Caco-2 (cell line): ENCODE data around the gene NHP2. TPM values are rescaled to one million over a fixed set of nuclear protein-coding genes. Genes with fewer than 3 reads are reported as not detected.

Experiments used
- BruUV-seq: library from RNA; stranded (reverse); fragments of 400-500 nt; replicated peaks from 2 replicates; lab custom pipeline; 2021; lab: Mats Ljungman, UMichigan
- CTCF ChIA-PET: fragments of 300-600 bp; sonication (Branson Sonifier 250); formaldehyde crosslinking; loops from one replicate; lab custom pipeline; 2022; ENCODE audit warnings: antibody characterized with exemption; lab: Charles Lee
- POLR2A ChIA-PET: fragments of 300-600 bp; sonication (Branson Sonifier 250); formaldehyde crosslinking; loops from one replicate; lab custom pipeline; 2022; ENCODE audit warnings: antibody characterized with exemption; lab: Charles Lee
- DNase-seq, 2 experiments: peaks; one replicate each; pipeline versions ENCODE4 v3.0.0 to v3.0.0-alpha.2; 2020 to 2022
- H3K27me3 ChIP-seq: replicated peaks from 2 replicates; pipeline ENCODE4 v1.6.0; 2011; ENCODE audit warnings: low read length; ENCODE audit not compliant: control insufficient read depth, insufficient read depth
- H3K36me3 ChIP-seq: 2 replicates; pipeline ENCODE4 v1.5.1; 2011; ENCODE audit warnings: low read length; ENCODE audit not compliant: control insufficient read depth, insufficient read depth
- H3K4me1 ChIP-seq: fragments of 250-450 bp; sonication (Bioruptor Pico); 2 replicates; pipeline ENCODE4 v1.5.1; 2020; ENCODE audit warnings: mild to moderate bottlenecking
- H3K4me3 ChIP-seq: 2 replicates; pipeline ENCODE4 v1.5.1; 2011; ENCODE audit warnings: low read depth, mild to moderate bottlenecking, control low read depth, low read length
- H3K9me3 ChIP-seq: fragments of 250-450 bp; sonication (Bioruptor Pico); 2 replicates; pipeline ENCODE4 v1.5.1; 2020; ENCODE audit warnings: mild to moderate bottlenecking, moderate library complexity
- H3K27ac Mint-ChIP-seq: one replicate; pipeline ENCODE4 v1.8.0; 2022; ENCODE audit warnings: mixed read lengths; ENCODE audit not compliant: unreplicated experiment
- H3K27me3 Mint-ChIP-seq: one replicate; pipeline ENCODE4 v1.8.0; 2022; ENCODE audit warnings: mixed read lengths; ENCODE audit not compliant: insufficient read depth, unreplicated experiment
- H3K36me3 Mint-ChIP-seq: one replicate; pipeline ENCODE4 v1.8.0; 2022; ENCODE audit warnings: mild to moderate bottlenecking, mixed read lengths; ENCODE audit not compliant: insufficient read depth, unreplicated experiment
- H3K4me1 Mint-ChIP-seq: one replicate; pipeline ENCODE4 v1.8.0; 2022; ENCODE audit warnings: low read depth, mixed read lengths; ENCODE audit not compliant: unreplicated experiment
- H3K4me3 Mint-ChIP-seq: one replicate; pipeline ENCODE4 v1.8.0; 2022; ENCODE audit warnings: mild to moderate bottlenecking, moderate library complexity, mixed read lengths; ENCODE audit not compliant: unreplicated experiment
- H3K9me3 Mint-ChIP-seq: one replicate; pipeline ENCODE4 v1.8.0; 2022; ENCODE audit warnings: mixed read lengths; ENCODE audit not compliant: unreplicated experiment
- CTCF ChIP-seq, 2 experiments: fragments of 200-600 bp in 1 of 2; IDR thresholded peaks; 1 replicate in 1 of 2; 2 replicates in 1 of 2; pipeline versions ENCODE4 v1.5.1 to v1.8.0; 2011 to 2022; ENCODE audit warnings: antibody characterized with exemption in 1 of 2, control low read depth in 1 of 2, inconsistent platforms in 1 of 2, low read depth in 1 of 2, low read length in 1 of 2, mild to moderate bottlenecking in 1 of 2, moderate library complexity in 1 of 2; ENCODE audit not compliant: insufficient read depth in 1 of 2, severe bottlenecking in 1 of 2, unreplicated experiment in 1 of 2
- intact Hi-C: fragments of 100-400 bp; cut with micrococcal nuclease; formaldehyde crosslinking; loops from one replicate; pipeline ENCODE4 v1.10.0; 2022; ENCODE audit not compliant: unreplicated experiment
- total RNA-seq: library from RNA; stranded (reverse); gene quantifications from 2 replicates; pipeline ENCODE4 v1.2.3, GENCODE V29; 2022

Gene NHP2
- total RNA-seq, 1 experiment from 2014 or later: 127 TPM

- no peaks in the 10 kb centered on the region for H3K27me3 Mint-ChIP-seq
- H3K4me1 Mint-ChIP-seq: no peaks in the 10 kb centered on the region
- H3K27me3 ChIP-seq: no peaks in the 10 kb centered on the region
- H3K4me3 ChIP-seq: no peak overlapping the region
- H3K9me3 ChIP-seq: no peaks in the 10 kb centered on the region
- H3K36me3 ChIP-seq: no peaks in the 10 kb centered on the region; the same call in 1 of the 2 replicates
- ChIA-PET POLR2A (interaction anchor here (0.5 kb wide), 1 partner anchor 70 kb away, joined by 3 read pairs; no protein-coding TSS in a partner anchor), CTCF (no interaction called here)
- H3K4me3 Mint-ChIP-seq: no peak overlapping the region
- TF ChIP-seq CTCF (IDR thresholded peaks at IDR 0.05; ENCODE audit: insufficient read depth in 1 of 2, low read depth in 1 of 2, low read length in 1 of 2, severe bottlenecking in 1 of 2, unreplicated experiment in 1 of 2): no peak
- H3K27ac Mint-ChIP-seq: no peak overlapping the region
- peaks cover 40% of the 10 kb centered on the region for H3K36me3 Mint-ChIP-seq
- no peaks in the 10 kb centered on the region for H3K9me3 Mint-ChIP-seq
- BruUV-seq: no TSS peak
- intact Hi-C loops: no loop called here
- peaks cover 5% of the 10 kb centered on the region for H3K4me1 ChIP-seq
- no peak for DNase-seq
Observed at GRCh38 chr5:178155065-178155464, 1.4 kb upstream of the NHP2 start.

GRCh38 chr5:178152491-178153444 lies 917 bp downstream of the NHP2 start:
- TF ChIP-seq CTCF (IDR thresholded peaks at IDR 0.05; ENCODE audit: insufficient read depth in 1 of 2, low read depth in 1 of 2, low read length in 1 of 2, severe bottlenecking in 1 of 2, unreplicated experiment in 1 of 2): no peak
- ChIA-PET POLR2A (interaction anchor here (0.6 to 1.2 kb wide), 3 partner anchors 15 to 52 kb away, joined by 5 to 16 read pairs (median 6); partner anchors contain the start of gene HNRNPAB), CTCF (interaction anchor here (0.5 to 2.7 kb wide), 5 partner anchors 8 to 697 kb away, joined by 3 to 69 read pairs (median 6); no protein-coding TSS in a partner anchor)
- peak overlapping the region; percentile 65 for H3K4me3 ChIP-seq
- H3K36me3 ChIP-seq: no peaks in the 10 kb centered on the region; the same call in 1 of the 2 replicates
- Mint-ChIP-seq H3K4me3 (peak overlapping the region; percentile 94), H3K4me1 (no peaks in the 10 kb centered on the region), H3K9me3 (no peaks in the 10 kb centered on the region), H3K27ac (peak overlapping the region; percentile 92), H3K27me3 (no peaks in the 10 kb centered on the region), H3K36me3 (peaks cover 60% of the 10 kb centered on the region)
- no peaks in the 10 kb centered on the region for H3K27me3 ChIP-seq
- intact Hi-C loops: loop anchor here (5.0 kb wide), 1 partner anchor 40 kb away; the partner anchor contains the start of gene N4BP3
- DNase-seq: no peak
- peaks cover 5% of the 10 kb centered on the region for H3K4me1 ChIP-seq
- BruUV-seq: TSS peak; percentile 68
- H3K9me3 ChIP-seq: no peaks in the 10 kb centered on the region

- Histone ChIP-seq H3K9me3 (no peaks in the 10 kb centered on the region), H3K4me1 (peaks cover 6% of the 10 kb centered on the region), H3K36me3 (peaks cover 4% of the 10 kb centered on the region; the same call in 1 of the 2 replicates), H3K27me3 (no peaks in the 10 kb centered on the region), H3K4me3 (no peak overlapping the region)
- no peaks in the 10 kb centered on the region for H3K4me1 Mint-ChIP-seq
- H3K9me3 Mint-ChIP-seq: no peaks in the 10 kb centered on the region
- H3K4me3 Mint-ChIP-seq: no peak overlapping the region
- TF ChIP-seq CTCF (IDR thresholded peaks at IDR 0.05; ENCODE audit: insufficient read depth in 1 of 2, low read depth in 1 of 2, low read length in 1 of 2, severe bottlenecking in 1 of 2, unreplicated experiment in 1 of 2): peak in 1 of 2 experiments; percentile 36
- no peak overlapping the region for H3K27ac Mint-ChIP-seq
- CTCF ChIA-PET: interaction anchor here (1.0 kb wide), 1 partner anchor 75 kb away, joined by 9 read pairs; no protein-coding TSS in a partner anchor
- BruUV-seq: no TSS peak
- H3K36me3 Mint-ChIP-seq: peaks cover 76% of the 10 kb centered on the region
- intact Hi-C loops: loop anchor here (5.0 kb wide), 1 partner anchor 39 kb away; the partner anchor contains the start of gene N4BP3
- peak in 1 of 2 experiments; percentile 51 for DNase-seq
- POLR2A ChIA-PET: no interaction called here
- H3K27me3 Mint-ChIP-seq: no peaks in the 10 kb centered on the region
Observed at GRCh38 chr5:178150977-178151734, 2.5 kb downstream of the NHP2 start.
